Astrocyte (in vitro differentiated cells and primary cell): ENCODE results near the gene EML1. TPM values are rescaled to one million over a fixed set of nuclear protein-coding genes. Genes with fewer than 3 reads are reported as not detected.

Experiments
- DNase-seq: peaks from one replicate; pipeline ENCODE4 v3.0.0-alpha.2; 2010; ENCODE audit warnings: low read depth
- FAIRE-seq: peaks from 2 replicates; lab custom pipeline; 2011; peaks lifted over from hg19 to GRCh38; lab: Jason Lieb, UNC
- H2AFZ ChIP-seq: 2 replicates; pipeline ENCODE4 v1.6.0; 2012; ENCODE audit warnings: low read depth, low read length, inconsistent platforms
- H3K27ac ChIP-seq: 2 replicates; pipeline ENCODE4 v1.5.1; 2011; ENCODE audit warnings: low read depth, low read length, inconsistent platforms
- H3K27me3 ChIP-seq: 2 replicates; pipeline ENCODE4 v1.6.0; 2011; ENCODE audit warnings: low read length, inconsistent platforms; ENCODE audit not compliant: insufficient read depth
- H3K36me3 ChIP-seq: 2 replicates; pipeline ENCODE4 v1.5.1; 2011; ENCODE audit warnings: low read length, inconsistent platforms; ENCODE audit not compliant: insufficient read depth
- H3K4me1 ChIP-seq: 2 replicates; pipeline ENCODE4 v1.5.1; 2011; ENCODE audit warnings: low read length, inconsistent platforms; ENCODE audit not compliant: insufficient read depth
- H3K4me2 ChIP-seq: 2 replicates; pipeline ENCODE4 v1.6.0; 2012; ENCODE audit warnings: low read length, inconsistent platforms
- H3K4me3 ChIP-seq: 2 replicates; pipeline ENCODE4 v1.5.1; 2011; ENCODE audit warnings: low read depth, mild to moderate bottlenecking, low read length, inconsistent platforms; ENCODE audit not compliant: insufficient read depth
- H3K79me2 ChIP-seq: 2 replicates; pipeline ENCODE4 v1.6.0; 2012; ENCODE audit warnings: mild to moderate bottlenecking, low read length, inconsistent platforms; ENCODE audit not compliant: insufficient read depth
- H3K9ac ChIP-seq: 2 replicates; pipeline ENCODE4 v1.6.0; 2012; ENCODE audit warnings: mild to moderate bottlenecking, low read length, inconsistent platforms
- H3K9me3 ChIP-seq: 2 replicates; pipeline ENCODE4 v1.5.1; 2012; ENCODE audit warnings: low read depth, mild to moderate bottlenecking, low read length, inconsistent platforms; ENCODE audit not compliant: insufficient read depth
- H4K20me1 ChIP-seq: 2 replicates; pipeline ENCODE4 v1.6.0; 2012; ENCODE audit warnings: low read length, inconsistent platforms; ENCODE audit not compliant: insufficient read depth
- H3K27ac Mint-ChIP-seq: one replicate; pipeline ENCODE4 v1.8.0; 2021; ENCODE audit warnings: mild to moderate bottlenecking, mixed read lengths; ENCODE audit not compliant: unreplicated experiment
- H3K27me3 Mint-ChIP-seq: one replicate; pipeline ENCODE4 v1.8.0; 2021; ENCODE audit warnings: low read depth, mixed read lengths; ENCODE audit not compliant: unreplicated experiment
- H3K36me3 Mint-ChIP-seq: one replicate; pipeline ENCODE4 v1.8.0; 2021; ENCODE audit warnings: low read depth, mixed read lengths; ENCODE audit not compliant: unreplicated experiment
- H3K4me1 Mint-ChIP-seq: one replicate; pipeline ENCODE4 v1.8.0; 2021; ENCODE audit warnings: low read depth, mixed read lengths; ENCODE audit not compliant: unreplicated experiment
- H3K4me3 Mint-ChIP-seq: one replicate; pipeline ENCODE4 v1.8.0; 2021; ENCODE audit warnings: mild to moderate bottlenecking, moderate library complexity, mixed read lengths; ENCODE audit not compliant: unreplicated experiment
- H3K9me3 Mint-ChIP-seq: one replicate; pipeline ENCODE4 v1.8.0; 2021; ENCODE audit warnings: mild to moderate bottlenecking, mixed read lengths; ENCODE audit not compliant: unreplicated experiment
- EZH2 ChIP-seq: IDR thresholded peaks from 2 replicates; pipeline ENCODE4 v1.6.1; 2012; ENCODE audit warnings: mild to moderate bottlenecking, low read length, inconsistent platforms; ENCODE audit not compliant: insufficient read depth
- total RNA-seq: library from RNA; stranded (reverse); gene quantifications from 2 replicates; pipeline ENCODE4 v1.2.1, GENCODE V29; 2021
- TF ChIP-seq, protein P1 (sequence below): IDR thresholded peaks from 2 replicates; pipeline ENCODE4 v1.5.1; 2011; ENCODE audit warnings: low read depth, mild to moderate bottlenecking, inconsistent platforms, low read length, moderate library complexity; ENCODE audit not compliant: insufficient read depth

Gene EML1
- total RNA-seq, 1 donor from 2014 or later: 17.1 TPM

DNA sequence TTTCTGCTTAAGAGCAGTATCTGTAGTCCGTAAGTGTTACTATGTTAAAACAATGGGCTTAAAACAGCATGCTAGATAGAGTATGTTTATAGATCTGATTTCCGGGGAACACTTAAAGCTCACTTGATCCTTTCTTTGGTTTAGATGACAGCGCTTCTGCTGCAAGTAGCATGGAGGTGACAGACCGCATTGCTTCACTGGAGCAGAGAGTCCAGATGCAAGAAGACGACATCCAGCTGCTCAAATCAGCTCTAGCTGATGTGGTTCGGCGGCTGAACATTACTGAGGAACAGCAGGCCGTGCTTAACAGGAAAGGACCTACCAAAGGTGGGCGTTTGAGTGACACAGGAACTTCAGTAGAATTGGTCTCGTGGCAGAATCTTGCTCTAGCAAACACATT lies 57.5 kb downstream of the EML1 start:
- Histone ChIP-seq H3K27me3 (no peaks in the 10 kb centered on the region), H3K4me1 (no peaks in the 10 kb centered on the region), H3K79me2 (peaks cover 22% of the 10 kb centered on the region), H3K27ac (no peak overlapping the region), H3K9me3 (no peaks in the 10 kb centered on the region), H3K36me3 (no peaks in the 10 kb centered on the region), H3K9ac (no peak overlapping the region), H2AFZ (no peak overlapping the region), H4K20me1 (peaks cover 32% of the 10 kb centered on the region), H3K4me3 (no peak overlapping the region), H3K4me2 (no peak overlapping the region)
- no peak overlapping the region for H3K4me3 Mint-ChIP-seq
- H3K4me1 Mint-ChIP-seq: no peaks in the 10 kb centered on the region
- peaks cover 8% of the 10 kb centered on the region for H3K36me3 Mint-ChIP-seq
- H3K27me3 Mint-ChIP-seq: no peaks in the 10 kb centered on the region
- FAIRE-seq: no peak
- TF ChIP-seq, protein P1, sequence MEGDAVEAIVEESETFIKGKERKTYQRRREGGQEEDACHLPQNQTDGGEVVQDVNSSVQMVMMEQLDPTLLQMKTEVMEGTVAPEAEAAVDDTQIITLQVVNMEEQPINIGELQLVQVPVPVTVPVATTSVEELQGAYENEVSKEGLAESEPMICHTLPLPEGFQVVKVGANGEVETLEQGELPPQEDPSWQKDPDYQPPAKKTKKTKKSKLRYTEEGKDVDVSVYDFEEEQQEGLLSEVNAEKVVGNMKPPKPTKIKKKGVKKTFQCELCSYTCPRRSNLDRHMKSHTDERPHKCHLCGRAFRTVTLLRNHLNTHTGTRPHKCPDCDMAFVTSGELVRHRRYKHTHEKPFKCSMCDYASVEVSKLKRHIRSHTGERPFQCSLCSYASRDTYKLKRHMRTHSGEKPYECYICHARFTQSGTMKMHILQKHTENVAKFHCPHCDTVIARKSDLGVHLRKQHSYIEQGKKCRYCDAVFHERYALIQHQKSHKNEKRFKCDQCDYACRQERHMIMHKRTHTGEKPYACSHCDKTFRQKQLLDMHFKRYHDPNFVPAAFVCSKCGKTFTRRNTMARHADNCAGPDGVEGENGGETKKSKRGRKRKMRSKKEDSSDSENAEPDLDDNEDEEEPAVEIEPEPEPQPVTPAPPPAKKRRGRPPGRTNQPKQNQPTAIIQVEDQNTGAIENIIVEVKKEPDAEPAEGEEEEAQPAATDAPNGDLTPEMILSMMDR: no peak
- TF ChIP-seq EZH2: no peak
- no peak for DNase-seq
- H3K9me3 Mint-ChIP-seq: peaks cover 11% of the 10 kb centered on the region
- H3K27ac Mint-ChIP-seq: no peak overlapping the region

DNA sequence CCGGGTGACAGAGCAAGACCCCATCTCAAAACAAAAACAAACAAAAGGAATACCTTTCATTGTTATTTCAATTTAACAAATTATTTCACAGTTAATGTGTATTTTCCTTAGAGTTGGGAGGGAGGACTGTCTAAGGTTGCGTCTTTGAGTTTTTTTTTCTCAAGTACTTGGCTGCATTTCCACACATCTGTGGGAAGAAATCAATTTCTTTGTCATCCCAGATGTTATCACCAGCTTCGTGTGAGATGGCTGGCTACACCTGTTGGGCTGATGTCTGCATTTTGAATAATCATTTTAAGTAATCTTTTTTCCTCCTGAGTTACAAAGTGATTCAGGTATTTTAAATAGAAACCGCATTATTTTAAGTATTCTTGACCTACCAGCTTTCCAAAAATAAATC lies 59.4 kb downstream of the EML1 start:
- FAIRE-seq: no peak
- Histone ChIP-seq H3K27me3 (no peaks in the 10 kb centered on the region), H3K27ac (no peak overlapping the region), H3K4me2 (no peak overlapping the region), H4K20me1 (peaks cover 32% of the 10 kb centered on the region), H3K4me3 (no peak overlapping the region), H3K9ac (no peak overlapping the region), H3K79me2 (peaks cover 18% of the 10 kb centered on the region), H3K9me3 (no peaks in the 10 kb centered on the region), H3K36me3 (no peaks in the 10 kb centered on the region), H2AFZ (no peak overlapping the region), H3K4me1 (no peaks in the 10 kb centered on the region)
- H3K27ac Mint-ChIP-seq: no peak overlapping the region
- no peaks in the 10 kb centered on the region for H3K27me3 Mint-ChIP-seq
- peaks cover 8% of the 10 kb centered on the region for H3K36me3 Mint-ChIP-seq
- H3K4me3 Mint-ChIP-seq: no peak overlapping the region
- no peaks in the 10 kb centered on the region for H3K4me1 Mint-ChIP-seq
- no peak for DNase-seq
- peaks cover 3% of the 10 kb centered on the region for H3K9me3 Mint-ChIP-seq
- TF ChIP-seq, protein P1: no peak
- TF ChIP-seq EZH2: no peak

DNA sequence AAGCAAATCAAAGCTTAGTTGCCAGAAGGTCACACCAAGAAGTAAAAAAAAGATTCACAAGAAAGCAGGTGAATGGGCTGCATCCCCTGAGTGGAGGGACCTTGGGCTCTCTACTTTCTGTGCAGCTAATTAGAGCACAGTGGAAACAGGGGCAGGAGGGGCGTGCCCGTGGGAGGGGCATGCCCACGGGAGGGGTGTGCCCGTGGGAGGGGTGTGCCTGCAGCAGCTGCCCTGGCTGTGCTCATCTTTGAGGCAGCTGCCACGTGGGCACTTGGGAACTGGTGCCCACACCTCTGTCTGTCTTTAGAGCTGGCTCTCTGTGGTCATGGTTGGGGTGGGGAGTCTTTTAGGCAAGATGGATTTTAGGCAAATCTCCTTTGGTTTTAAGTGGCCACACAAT lies 60.0 kb downstream of the EML1 start:
- Histone ChIP-seq H3K4me2 (no peak overlapping the region), H3K79me2 (peaks cover 13% of the 10 kb centered on the region), H3K9ac (no peak overlapping the region), H3K27ac (no peak overlapping the region), H3K36me3 (no peaks in the 10 kb centered on the region), H3K4me3 (no peak overlapping the region), H2AFZ (no peak overlapping the region), H3K4me1 (no peaks in the 10 kb centered on the region), H3K9me3 (no peaks in the 10 kb centered on the region), H4K20me1 (peaks cover 32% of the 10 kb centered on the region), H3K27me3 (no peaks in the 10 kb centered on the region)
- Mint-ChIP-seq H3K27me3 (no peaks in the 10 kb centered on the region), H3K4me1 (no peaks in the 10 kb centered on the region), H3K27ac (no peak overlapping the region), H3K9me3 (no peaks in the 10 kb centered on the region), H3K36me3 (peaks cover 8% of the 10 kb centered on the region), H3K4me3 (no peak overlapping the region)
- DNase-seq: no peak
- no peak for FAIRE-seq
- no peak for TF ChIP-seq EZH2
